Measurements from ENCODE around the gene SGO2.
"Not testable (repeated sequence)": the region's sequence is repeated elsewhere in the genome, so short reads cannot be mapped to it uniquely, and the experiment has no call there.

Gene SGO2

GRCh38 chr2:200595913-200596312, 69.9 kb downstream of the SGO2 start:
- no peak for DNase-seq

DNA sequence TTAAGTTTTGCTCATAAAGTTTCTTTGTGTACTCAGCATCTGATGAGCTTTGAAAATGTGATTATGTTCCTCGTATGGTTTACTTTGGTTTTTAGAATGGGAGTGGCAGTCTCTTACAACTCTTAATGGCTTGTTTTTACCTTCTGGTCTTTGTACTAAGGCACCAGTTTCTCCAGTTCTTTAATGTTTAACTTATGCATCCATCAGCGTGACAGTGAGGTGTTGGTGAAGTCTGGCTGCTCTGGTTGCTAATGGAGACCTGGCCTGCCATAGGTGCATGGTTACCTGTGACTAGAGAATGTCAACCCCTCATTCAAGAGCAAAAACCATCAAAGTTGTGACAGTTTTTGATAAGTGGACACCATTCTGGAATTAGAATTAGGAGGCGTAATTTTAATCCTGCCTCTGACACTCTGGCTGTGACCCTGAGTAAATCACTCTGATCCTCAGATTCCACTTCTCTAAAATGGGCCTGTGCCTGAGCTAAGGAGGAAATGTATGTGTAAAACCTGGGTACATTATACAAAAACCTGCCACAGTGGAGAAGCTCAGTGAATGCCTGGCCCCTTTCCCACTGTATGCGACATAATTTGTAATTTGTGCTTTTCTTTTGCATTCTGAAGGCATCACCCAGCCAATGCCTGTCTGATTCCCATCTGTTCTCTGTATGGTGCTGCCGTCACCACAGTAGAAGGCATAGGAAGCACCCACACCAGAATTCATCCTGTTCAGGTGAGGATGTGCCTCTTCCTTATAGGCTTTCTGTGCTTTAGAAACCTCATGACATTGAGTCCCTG, 71.0 kb downstream of the SGO2 start:
- no peak for DNase-seq

- DNase-seq: no peak
These were observed 73.2 kb downstream of the SGO2 start for GRCh38 chr2:200599206-200599605.

DNA sequence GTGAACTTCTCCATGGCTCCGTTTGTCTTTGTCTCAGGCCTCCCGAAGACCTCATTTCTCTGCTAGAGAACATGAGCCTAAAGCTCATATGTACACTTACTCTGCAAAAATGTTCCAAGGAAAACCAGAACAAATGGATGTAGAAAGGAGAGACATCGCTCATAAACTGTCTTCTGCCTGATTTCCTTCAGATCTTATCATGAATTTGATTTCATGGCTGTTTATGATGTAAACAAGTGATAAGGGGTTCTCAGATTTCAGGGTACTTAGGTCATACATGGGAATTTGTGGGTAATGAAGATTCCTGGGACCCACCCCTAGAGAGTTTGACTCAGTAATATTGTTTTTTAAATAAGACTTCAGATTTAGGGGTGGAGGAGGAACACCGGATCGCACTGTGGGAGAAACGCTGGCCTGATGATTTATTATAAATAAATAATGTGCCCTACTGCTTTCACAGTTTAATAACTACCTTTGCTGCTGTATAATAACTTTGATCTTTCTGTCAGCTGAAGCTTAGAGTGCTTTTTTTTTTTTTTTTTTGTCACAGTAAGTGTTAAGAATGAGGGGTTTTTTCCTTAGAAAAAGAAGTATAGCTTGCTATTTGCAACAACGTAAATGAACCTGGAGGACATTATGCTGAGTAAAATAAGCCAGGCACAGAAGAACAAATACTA, 74.7 kb downstream of the SGO2 start:
- DNase-seq: no peak

DNA sequence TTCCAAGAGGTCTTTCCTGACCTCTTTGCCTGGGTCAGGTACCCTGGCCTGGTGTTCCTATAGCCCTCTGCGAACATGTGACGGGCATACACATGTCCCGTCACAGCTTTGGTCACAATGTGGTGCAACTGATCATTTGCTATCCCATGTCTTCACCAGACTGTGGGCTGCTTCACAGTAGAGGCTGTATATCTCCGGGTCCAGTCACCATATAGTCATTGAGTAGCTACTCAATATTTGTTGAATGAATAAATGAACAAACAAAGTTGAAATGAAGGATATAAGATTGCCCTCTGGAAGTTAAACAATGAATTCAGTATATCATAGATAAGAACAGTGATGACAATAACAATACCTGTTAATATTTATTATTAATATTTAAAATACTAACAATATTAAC, 76.6 kb downstream of the SGO2 start:
- DNase-seq: no peak

DNA sequence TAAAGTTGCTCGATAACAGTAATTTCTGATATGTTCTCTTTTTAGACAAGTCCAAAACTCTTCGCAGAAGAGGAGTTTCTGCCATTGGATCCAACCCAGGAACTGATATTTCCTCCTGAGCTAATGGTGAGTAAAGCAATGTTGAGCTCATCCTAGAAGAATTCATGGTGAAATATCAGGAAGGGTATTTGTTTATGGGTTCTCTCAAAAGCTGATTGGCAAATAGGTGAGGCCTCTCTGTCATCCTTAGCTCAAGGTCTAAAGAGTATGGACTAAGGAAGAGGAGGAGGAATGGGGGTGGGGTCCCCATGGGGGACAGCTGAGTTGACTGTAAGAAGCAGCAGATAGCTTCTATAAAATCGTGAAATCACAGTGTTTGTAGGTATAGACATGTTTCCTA, 78.0 kb downstream of the SGO2 start:
- no peak for DNase-seq

DNA sequence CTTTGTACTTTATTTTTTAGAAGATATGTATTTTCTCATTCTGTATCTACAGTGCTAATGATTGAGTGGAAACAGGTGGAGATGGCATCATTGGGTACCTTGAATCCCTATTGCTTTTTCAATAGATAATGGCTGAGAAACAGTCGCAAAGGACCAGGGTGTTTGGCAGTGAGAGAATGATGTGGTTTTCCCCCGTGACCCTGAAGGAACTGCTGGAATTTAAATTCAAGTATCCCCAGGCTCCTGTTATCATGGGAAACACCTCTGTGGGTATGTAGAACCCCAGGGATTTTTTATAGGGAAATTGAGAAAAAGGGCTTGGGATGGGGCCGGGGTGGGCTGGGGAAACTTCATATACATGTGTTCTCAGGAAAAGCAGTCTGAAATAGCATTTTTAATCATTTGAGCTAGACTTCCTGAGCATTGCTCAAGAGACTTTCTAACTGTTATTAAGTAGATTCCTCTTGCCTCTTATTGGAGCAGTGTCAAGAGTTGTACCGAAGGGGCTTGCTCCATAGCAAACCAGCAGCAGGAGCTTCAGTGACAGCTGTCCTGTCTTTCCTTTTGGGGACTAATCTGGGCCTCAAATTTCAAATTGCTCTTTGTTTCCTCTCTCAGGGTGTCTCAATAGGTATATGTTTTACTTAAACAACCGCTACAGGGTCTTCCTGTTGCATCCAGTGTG, 78.7 kb downstream of the SGO2 start:
- DNase-seq: no peak

DNA sequence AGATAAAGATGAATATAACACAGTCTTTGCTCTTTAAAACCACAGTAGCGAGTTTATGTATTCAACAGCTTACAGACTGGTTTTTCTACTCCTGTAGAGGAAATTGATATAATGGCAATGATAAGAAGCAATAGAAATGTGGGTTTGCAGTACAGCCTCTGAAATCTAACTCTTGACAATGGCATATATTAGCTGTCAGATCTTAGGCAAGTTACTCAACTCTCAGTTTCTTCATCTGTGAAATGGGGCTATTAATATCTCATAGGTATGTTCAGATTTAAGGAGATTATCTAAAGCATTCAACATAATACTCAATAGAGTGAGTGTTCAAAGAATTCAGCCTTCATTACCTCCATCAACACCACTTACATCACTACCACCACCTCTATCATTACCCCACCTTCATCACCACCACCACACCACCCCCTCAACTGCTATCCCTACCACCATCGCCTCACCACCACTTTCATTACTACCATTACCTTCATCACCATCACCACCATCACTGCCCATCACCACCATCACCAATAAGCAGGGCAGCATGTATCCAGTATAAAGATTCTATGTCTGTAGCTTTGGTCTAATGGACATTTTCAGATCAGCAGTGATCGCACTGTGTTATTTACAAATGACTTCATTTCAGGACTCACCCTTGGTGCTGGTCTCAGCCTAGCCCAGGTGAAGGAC, 82.5 kb downstream of the SGO2 start:
- DNase-seq: no peak

DNA sequence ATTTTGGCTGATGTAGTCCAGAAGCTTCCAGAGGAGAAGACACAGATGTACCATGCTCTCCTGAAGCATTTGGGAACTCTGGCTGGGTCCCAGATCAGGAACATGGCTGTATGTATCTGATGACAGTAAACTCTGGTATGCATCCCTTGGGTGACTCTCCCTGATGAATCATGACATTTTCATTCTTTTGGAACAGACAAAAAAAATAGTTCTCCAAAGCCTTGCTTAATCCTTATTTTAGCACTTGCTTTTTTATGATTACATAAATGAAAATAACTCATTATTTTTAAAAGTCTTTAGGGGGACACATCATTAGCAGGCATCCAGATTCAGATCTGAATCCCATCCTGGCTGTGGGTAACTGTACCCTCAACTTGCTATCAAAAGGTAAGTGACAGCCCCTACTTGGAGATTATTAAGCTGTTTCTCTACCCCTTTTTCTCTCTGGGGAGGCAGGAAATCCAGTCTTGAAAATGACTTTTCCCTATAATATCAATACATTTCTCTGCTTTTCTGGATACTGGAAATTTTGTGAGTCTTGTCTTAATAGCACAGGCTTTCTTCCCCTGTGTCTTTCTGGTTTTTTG, 83.1 kb downstream of the SGO2 start:
- no peak for DNase-seq

DNA sequence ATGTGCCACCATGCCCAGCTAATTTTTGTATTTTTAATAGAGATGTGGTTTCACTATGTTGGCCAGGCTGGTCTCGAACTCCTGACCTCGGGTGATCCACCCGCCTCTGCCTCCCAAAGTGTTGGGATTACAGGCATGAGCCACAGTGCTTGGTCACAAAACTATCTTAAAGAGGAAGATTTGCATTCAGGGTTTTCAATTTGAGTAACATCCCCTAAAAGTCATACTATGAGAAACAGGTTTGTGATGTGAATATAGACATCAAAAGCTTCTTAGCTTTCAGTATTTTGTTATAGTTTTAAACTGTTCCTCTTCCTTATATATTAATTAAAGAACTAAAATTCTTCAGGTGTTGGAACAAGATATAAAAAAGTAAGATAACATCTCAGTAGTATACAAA, 84.2 kb downstream of the SGO2 start:
- not testable (repeated sequence) for DNase-seq

GRCh38 chr2:200613692-200614091, 87.7 kb downstream of the SGO2 start:
- DNase-seq: peak; percentile 12

DNA sequence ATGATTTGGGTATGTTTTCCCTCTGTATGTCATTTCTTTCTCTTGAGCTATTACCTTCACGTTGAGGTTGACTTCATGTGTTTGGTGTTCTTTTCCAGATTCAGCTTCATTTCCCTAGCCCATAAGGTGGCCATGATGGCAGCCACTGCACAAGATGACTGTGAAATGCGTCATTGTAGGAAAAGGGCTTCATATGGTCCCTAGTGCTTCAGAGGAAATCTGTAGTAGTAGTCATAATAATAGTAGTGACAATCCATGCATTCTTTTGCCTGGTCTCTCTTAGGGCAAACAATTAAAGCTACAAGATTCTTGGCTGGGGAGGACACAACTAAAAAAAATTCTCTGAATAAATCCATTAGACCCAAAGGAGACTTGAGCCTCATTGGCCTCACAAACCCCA, 88.2 kb downstream of the SGO2 start:
- no peak for DNase-seq

DNA sequence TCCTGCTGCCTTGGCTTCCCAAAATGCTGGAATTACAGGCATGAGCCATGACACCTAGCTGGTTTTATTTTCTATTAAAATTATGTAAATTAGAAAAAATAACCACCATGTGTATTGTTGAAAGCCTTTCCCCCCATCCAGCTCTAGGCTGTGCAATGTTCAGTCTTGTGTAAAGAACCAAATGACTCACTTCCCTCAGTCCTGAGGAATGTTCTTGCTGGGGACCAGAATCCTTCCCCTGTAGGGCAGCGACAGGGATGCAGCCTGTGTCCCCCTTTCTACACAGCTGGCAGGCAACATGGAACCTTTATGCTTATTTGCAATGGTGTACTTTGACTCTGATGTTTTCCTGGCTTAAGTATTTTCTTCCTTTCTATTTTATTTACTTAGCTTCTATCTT, 89.2 kb downstream of the SGO2 start:
- no peak for DNase-seq

DNA sequence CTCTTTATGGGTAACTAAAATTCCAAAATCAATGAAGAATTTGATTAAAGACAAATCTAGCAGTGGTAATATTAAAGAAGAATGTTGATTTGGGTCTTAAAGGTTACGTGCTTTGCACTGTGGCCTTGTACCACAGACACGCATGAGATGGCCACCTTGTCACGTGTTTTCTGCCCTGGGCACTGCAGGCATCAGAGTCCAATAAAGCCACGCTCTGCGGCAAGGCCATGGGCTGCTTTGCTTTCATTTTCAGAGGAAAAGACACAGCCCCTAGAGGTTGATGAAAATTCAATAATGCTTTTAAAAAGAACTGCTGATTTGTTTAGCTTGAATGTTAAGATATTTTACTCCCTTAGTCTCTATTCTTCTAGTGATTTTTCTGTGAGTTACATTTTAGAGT, 90.2 kb downstream of the SGO2 start:
- no peak for DNase-seq

DNA sequence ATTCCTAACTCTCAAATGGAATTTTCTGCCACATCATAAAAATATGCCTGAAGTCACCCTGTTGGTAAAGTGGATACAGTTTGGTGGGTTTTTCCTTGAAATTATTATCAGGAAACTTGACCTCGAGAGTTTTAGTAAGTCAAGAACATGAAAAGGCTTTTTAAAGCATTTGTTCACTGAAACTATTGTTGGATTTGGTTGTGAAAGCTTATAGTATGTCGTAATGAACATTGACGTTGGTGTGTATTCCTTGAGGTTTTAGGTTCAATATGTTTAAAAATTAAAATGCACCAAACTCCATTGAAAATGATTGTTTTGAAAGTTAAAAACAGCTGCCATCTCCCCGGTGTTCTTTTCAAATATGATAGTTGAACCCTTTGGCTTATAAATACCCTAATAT, 90.6 kb downstream of the SGO2 start:
- DNase-seq: no peak

DNA sequence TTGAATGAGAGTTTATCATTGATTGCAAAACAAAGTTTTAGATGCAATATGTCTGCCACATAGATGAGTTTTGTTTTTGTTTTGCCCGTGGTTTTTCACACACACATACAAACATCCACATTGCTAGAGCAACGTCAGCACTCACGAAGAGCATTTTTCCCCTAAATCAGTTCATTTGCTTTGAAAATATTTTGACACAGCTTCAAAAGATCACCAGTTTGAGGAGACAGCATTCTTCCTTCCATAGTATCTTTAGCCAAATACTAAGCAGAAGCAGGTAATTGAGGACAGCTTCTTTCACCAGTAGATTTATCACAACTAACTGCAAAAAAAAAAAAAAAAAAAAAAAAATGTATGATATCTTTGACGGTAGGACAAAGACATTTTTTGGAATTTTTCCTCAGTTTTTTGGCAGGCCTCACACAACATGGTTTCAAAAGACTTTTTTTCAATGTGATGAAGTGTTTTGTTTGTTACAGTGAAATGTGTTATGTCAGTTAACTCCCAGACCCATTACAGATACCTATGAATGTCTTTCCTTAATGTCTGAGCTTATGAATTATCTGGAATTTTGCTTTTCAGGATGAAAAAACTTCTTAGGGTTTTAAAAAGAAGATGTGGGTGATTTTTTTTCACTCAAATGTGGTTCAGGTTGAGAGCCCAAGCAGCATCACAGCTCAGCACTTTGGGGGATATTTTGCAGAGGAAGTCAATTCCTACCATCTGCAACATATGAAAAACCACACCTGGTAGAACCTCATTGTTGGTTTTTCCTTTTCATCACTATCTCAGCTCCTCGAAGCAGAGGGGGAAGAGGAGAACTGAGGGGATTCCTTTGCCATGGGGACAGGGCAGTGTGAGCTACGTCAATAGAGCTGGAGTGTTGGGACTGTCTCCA, 91.4 kb downstream of the SGO2 start:
- no peak for DNase-seq

DNA sequence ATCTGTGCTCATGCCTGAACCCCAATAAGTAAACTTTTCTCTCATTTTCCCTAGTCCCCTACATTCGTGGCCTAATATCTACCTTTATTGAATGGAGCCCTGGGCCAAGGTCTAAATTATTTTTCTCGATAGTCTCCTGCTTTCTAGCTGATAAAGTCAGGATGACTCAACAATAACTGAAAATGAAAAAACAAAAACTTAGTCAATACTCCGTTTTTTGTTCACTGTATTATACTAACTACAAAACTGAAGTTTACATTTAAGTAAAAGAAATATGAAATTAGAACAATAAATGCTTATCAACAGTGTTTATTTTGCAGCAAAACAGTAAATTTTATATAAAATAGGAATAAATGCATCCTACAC, 92.0 kb downstream of the SGO2 start:
- DNase-seq: no peak

- DNase-seq: no peak
These were observed 92.6 kb downstream of the SGO2 start for GRCh38 chr2:200618590-200619021.

DNA sequence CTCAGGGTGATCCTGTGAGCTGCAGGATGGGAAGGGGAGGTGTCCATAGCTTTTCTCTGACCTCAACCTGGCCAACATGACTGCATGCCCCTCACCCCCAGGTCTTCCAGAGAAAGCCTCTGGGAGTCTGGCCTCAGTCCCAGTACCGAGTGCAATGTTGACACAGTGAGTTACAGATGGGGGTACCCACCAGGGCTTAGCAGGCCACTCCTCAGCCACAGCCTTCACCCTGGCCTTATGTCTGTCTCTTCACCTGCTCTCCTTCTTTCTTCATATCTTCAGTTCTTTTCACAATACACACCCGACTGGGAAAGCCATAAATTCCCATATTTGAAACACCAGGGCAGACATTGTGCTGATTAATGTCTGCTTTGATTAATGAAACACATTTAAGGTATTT, 93.3 kb downstream of the SGO2 start:
- no peak for DNase-seq

DNA sequence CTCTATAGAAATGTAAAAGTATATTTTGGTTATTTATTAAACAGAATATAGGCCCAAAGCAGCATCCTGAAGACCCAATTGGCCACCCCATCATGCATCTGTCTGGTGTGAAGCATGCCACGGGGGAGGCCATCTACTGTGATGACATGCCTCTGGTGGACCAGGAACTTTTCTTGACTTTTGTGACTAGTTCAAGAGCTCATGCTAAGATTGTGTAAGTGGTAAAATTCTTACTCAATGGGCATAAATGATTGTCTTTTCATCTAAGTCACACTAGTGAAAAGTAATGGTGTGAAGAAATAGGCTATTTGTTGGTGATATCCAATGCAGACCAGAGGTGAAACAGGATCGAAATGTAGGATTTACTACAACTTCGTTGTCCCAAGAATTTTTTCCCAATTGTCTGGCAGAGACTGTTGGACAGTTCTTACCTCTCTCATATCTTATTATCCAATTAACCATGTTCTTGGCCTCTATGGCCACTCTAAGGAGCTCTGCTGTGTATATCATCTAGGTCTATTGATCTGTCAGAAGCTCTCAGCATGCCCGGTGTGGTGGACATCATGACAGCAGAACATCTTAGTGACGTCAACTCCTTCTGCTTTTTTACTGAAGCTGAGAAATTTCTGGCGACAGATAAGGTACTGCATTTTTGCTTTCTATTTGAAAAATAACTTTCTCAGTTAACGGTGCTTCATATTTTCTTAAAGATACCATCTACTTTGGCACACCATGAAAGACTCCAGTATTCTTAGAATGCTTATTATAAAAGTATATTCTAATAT, 94.8 kb downstream of the SGO2 start:
- no peak for DNase-seq

DNA sequence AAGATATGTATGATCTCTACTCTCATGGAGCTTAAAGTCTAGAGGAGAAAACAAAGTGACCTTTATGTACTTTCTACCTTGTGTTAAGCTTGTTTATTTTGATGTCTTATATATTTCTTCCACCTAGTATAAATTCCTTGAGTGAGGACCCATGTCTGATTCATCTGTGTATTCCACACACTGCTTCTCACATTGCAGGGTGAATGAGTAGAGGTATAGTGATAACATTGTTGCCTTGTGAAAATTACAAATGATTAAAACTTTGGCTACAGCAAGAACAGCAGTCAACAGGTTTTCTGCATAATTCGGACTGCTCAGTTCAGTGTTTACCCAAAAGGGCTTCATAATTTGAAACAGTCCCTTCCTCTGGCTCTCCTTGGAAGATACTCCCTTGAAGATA, 96.1 kb downstream of the SGO2 start:
- no peak for DNase-seq
